T-helper 9 cell (primary cell): ENCODE data around the gene ARL16.

Source experiments
- DNase-seq: peaks from one replicate; pipeline ENCODE4 v3.0.0-alpha.2; 2020

The ARL16 gene

DNA sequence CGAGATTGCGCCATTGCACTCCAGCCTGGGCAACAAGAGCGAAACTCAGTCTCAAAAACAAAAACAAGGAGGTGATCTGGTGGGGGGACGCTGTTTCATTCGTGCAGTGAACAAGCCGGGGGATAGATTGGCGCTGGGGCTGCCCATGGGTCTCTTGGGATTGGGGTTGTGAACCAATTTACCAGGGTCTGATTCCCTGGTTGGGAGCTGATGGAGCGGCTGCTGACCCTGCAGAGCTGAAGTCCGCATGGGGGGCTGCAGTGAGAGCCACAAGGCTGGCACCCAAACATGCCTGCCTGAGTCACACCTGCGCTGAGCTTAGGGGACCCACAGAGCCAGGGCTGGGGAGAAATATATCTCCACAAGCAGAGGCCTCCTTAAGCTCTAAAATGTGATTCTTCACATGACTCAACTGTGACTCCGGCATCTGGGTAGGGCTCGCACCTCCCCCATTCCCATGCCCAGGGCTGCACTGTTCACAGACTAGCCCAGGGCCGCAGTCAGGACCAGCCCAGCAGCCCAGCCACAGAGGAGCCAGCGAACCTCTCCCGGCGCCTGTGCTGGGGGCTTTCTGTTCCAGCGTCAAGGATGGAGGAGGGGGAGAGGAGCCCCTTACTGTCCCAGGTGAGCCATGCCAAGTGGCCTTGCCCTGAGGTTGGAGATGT lies 41.6 kb downstream of the ARL16 start:
- DNase-seq, result no peak

DNA sequence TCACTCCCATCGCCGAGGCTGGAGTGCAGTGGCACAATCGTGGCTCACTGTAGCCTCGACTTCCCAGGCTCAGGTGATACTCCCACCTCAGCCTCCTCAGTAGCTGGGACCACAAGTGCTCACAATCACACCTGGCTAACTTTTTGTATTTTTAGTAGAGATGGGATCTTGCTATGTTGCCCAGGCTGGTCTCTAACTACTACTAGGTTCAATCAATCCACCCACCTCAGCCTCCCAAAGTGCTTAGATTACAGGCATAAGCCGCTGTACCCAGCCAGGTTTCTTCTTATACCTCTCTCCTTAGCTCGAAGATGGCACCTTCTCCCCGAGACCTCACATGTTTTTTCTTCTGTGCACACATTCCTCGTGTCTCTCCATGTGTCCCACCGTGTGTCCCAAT lies 43.6 kb downstream of the ARL16 start:
- no peak for DNase-seq

DNA sequence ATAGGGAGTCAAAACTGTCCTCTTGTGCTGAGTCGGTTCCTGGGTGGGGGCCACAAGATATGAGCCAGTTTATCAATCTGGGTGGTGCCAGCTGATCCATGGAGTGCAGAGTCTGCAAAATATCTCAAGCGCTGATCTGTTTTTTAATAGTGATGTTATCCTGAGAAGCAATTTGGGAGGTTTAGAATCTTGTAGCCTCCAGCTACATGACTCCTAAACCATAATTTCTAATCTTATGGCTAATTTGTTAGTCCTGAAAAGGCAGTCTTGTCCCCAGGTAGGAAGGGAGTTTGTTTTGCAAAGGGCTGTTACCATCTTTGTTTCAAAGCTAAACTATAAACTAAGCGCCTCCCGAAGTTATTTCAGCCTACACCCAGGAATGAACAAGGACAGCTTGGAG lies 44.9 kb downstream of the ARL16 start:
- DNase-seq, result no peak

DNA sequence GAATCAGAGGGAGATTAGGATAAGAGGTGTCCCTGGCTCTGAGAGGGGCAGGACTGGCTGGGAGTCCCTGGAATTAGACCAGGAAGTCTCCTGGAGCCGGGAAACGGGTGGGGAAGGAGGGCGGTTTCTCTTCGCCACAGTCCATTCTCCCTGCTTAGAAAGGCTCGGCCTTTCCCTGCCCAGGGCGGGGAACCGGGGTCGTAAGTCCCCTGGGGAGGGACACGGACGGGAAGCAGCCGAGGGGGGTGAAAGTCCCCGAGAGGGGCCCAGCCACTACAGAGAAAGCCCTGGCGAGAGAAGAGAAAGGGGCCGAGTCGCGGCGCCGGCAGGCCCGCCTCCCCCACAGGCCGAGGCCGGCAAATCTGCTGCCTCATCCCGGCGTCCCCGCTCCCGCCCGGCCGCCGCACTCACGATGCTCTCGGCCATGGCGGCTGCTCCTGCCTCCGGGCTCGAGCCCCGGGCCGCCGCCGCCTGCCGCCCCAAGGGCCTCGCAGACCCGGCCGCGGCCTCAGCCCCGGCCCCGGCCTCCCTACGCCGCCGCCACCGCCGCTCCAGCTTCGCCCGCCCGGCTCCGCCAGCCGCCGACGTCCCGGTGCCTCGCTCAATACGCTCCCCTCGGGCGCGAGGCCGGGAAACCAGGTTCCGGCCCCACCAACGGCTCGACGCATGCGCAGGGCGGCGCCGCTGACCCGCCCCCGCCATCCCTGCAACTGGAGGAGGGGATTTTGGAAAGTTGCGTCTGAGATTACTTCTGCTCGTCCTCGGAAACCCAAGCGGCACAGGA lies 46.9 kb downstream of the ARL16 start, which contains the start of the genes NPLOC4 and TSPAN10:
Gene NPLOC4, minus strand, starts transcription at position 608 of the 784 bp plus-strand sequence. Its CDS starts 182 bp downstream, at position 426.
Gene TSPAN10, plus strand, starts transcription at position 692 of the 784 bp plus-strand sequence. CDS start 5,217 bp downstream, outside the sequence.
- DNase-seq, result peak; percentile 74

DNA sequence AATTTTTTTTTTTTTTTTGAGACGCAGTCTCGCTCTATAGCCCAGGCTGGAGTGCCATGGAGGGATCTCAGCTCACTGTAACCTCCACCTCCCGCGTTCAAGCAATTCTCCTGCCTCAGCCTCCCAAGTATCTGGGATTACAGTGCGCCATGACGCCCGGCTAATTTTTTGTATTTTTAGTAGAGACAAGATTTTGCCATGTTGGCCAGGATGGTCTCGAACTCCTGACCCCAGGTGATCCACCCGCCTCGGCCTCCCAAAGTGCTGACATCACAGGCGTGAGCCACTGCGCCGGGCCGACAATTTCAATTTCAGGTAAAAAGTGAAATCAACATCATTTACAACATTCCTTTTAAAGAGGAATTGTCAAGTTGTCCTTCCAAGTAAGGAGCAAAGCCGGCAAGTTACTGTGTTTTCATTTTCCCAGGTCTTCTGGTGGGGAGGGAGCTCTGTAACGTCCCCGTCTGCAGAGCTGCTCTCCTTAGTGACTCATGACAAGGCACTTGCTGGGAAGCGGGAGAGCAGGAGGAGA lies 47.6 kb downstream of the ARL16 start:
- DNase-seq, result no peak

DNA sequence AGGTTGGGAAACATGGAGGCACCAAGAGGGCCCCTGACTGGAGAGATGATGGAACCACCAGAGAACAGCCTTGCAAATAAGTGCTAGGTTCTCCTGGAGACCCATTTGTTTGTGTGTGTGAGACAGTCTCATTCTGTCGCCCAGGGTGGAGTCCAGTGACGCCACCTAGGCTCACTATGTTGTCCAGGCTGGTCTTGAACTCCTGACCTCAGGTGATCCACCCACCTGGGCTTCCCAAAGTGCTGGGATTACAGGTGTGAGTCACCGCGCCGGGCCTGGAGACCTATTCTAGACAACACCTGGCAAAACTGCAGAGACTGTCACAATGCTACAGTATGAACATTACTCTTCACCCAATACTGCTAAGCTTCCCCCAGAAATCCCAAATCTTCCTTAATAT lies 48.2 kb downstream of the ARL16 start:
- DNase-seq, result no peak

DNA sequence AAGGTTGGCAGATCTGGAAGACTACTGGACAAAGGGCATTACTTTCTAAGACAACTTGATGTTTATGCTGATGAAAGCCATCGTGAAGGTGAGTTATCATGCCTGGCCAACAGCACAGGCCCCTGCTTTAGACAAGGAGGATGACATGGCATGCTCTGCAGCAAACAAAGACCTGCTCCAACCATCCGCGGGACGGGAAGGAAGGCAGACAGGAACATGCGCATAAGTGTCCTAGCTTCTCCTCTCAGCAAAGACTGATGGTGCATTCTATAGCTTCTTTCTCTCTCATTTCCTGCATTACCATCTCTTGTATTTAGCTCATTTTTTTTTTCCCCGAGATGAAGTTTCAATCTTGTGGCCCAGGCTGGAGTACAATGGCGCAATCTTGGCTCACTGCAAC lies 52.1 kb downstream of the ARL16 start:
- no peak for DNase-seq
